Fibroblast of skin of left quadriceps (primary cell): ENCODE data around the gene COQ3.
"Not testable (repeated sequence)": the region's sequence is repeated elsewhere in the genome, so short reads cannot be mapped to it uniquely, and the experiment has no call there.

ENCODE experiments used
- DNase-seq, 2 experiments: peaks; one replicate each; pipeline ENCODE4 v3.0.0-alpha.2; 2013; ENCODE audit warnings: low read depth in 2 of 2

Gene COQ3

GRCh38 chr6:99384507-99384906, 9.5 kb downstream of the COQ3 start:
- no peak for DNase-seq

- DNase-seq, result no peak
Observed at GRCh38 chr6:99378636-99379035, 15.4 kb downstream of the COQ3 start.

GRCh38 chr6:99369533-99369932, 24.5 kb downstream of the COQ3 start:
- DNase-seq, result no peak

- DNase-seq, result no peak
Observed at GRCh38 chr6:99366852-99367251, 27.1 kb downstream of the COQ3 start.

- no peak for DNase-seq
Observed at GRCh38 chr6:99364026-99364425, 30.0 kb downstream of the COQ3 start.

GRCh38 chr6:99362678-99363268, 31.2 kb downstream of the COQ3 start:
- DNase-seq, result no peak

- no peak for DNase-seq
Observed at GRCh38 chr6:99359800-99360199, 34.2 kb downstream of the COQ3 start.

GRCh38 chr6:99356641-99357040, 37.4 kb downstream of the COQ3 start:
- no peak for DNase-seq

GRCh38 chr6:99354983-99355382, 39.0 kb downstream of the COQ3 start:
- no peak for DNase-seq

- no peak for DNase-seq
Observed at GRCh38 chr6:99353126-99353525, 40.9 kb downstream of the COQ3 start.

GRCh38 chr6:99350573-99350972, 43.4 kb downstream of the COQ3 start:
- no peak for DNase-seq

GRCh38 chr6:99349171-99350141, 44.5 kb downstream of the COQ3 start, which contains the start of gene FAXC:
Gene FAXC (minus strand): TSS chr6:99349674. CDS start chr6:99349372, 302 bp downstream.
- no peak for DNase-seq

- no peak for DNase-seq
Observed at GRCh38 chr6:99348288-99349170, 45.5 kb downstream of the COQ3 start.

- no peak for DNase-seq
Observed at GRCh38 chr6:99347804-99348203, 46.2 kb downstream of the COQ3 start.

- no peak for DNase-seq
Observed at GRCh38 chr6:99346595-99346994, 47.4 kb downstream of the COQ3 start.

GRCh38 chr6:99345164-99345563, 48.8 kb downstream of the COQ3 start:
- DNase-seq, result no peak

GRCh38 chr6:99344289-99344688, 49.7 kb downstream of the COQ3 start:
- DNase-seq, result peak in 1 of 2 experiments; percentile 26

GRCh38 chr6:99341862-99342455, 52.0 kb downstream of the COQ3 start:
- DNase-seq, result no peak

GRCh38 chr6:99338188-99338587, 55.8 kb downstream of the COQ3 start:
- DNase-seq, result no peak

- DNase-seq, result not testable (repeated sequence)
Observed at GRCh38 chr6:99335298-99335697, 58.7 kb downstream of the COQ3 start.

GRCh38 chr6:99334526-99335127, 59.4 kb downstream of the COQ3 start:
- DNase-seq, result no peak
